Caco-2 (cell line): ENCODE data around the gene UPP1. TPM values are rescaled to one million over a fixed set of nuclear protein-coding genes. Genes with fewer than 3 reads are reported as not detected.

Experiments used
- BruUV-seq: library from RNA; stranded (reverse); fragments of 400-500 nt; replicated peaks from 2 replicates; lab custom pipeline; 2021; lab: Mats Ljungman, UMichigan
- CTCF ChIA-PET: fragments of 300-600 bp; sonication (Branson Sonifier 250); formaldehyde crosslinking; loops from one replicate; lab custom pipeline; 2022; ENCODE audit warnings: antibody characterized with exemption; lab: Charles Lee
- POLR2A ChIA-PET: fragments of 300-600 bp; sonication (Branson Sonifier 250); formaldehyde crosslinking; loops from one replicate; lab custom pipeline; 2022; ENCODE audit warnings: antibody characterized with exemption; lab: Charles Lee
- DNase-seq, 2 experiments: peaks; one replicate each; pipeline versions ENCODE4 v3.0.0 to v3.0.0-alpha.2; 2020 to 2022
- H3K27me3 ChIP-seq: replicated peaks from 2 replicates; pipeline ENCODE4 v1.6.0; 2011; ENCODE audit warnings: low read length; ENCODE audit not compliant: control insufficient read depth, insufficient read depth
- H3K36me3 ChIP-seq: 2 replicates; pipeline ENCODE4 v1.5.1; 2011; ENCODE audit warnings: low read length; ENCODE audit not compliant: control insufficient read depth, insufficient read depth
- H3K4me1 ChIP-seq: fragments of 250-450 bp; sonication (Bioruptor Pico); 2 replicates; pipeline ENCODE4 v1.5.1; 2020; ENCODE audit warnings: mild to moderate bottlenecking
- H3K4me3 ChIP-seq: 2 replicates; pipeline ENCODE4 v1.5.1; 2011; ENCODE audit warnings: low read depth, mild to moderate bottlenecking, control low read depth, low read length
- H3K9me3 ChIP-seq: fragments of 250-450 bp; sonication (Bioruptor Pico); 2 replicates; pipeline ENCODE4 v1.5.1; 2020; ENCODE audit warnings: mild to moderate bottlenecking, moderate library complexity
- H3K27ac Mint-ChIP-seq: one replicate; pipeline ENCODE4 v1.8.0; 2022; ENCODE audit warnings: mixed read lengths; ENCODE audit not compliant: unreplicated experiment
- H3K27me3 Mint-ChIP-seq: one replicate; pipeline ENCODE4 v1.8.0; 2022; ENCODE audit warnings: mixed read lengths; ENCODE audit not compliant: insufficient read depth, unreplicated experiment
- H3K36me3 Mint-ChIP-seq: one replicate; pipeline ENCODE4 v1.8.0; 2022; ENCODE audit warnings: mild to moderate bottlenecking, mixed read lengths; ENCODE audit not compliant: insufficient read depth, unreplicated experiment
- H3K4me1 Mint-ChIP-seq: one replicate; pipeline ENCODE4 v1.8.0; 2022; ENCODE audit warnings: low read depth, mixed read lengths; ENCODE audit not compliant: unreplicated experiment
- H3K4me3 Mint-ChIP-seq: one replicate; pipeline ENCODE4 v1.8.0; 2022; ENCODE audit warnings: mild to moderate bottlenecking, moderate library complexity, mixed read lengths; ENCODE audit not compliant: unreplicated experiment
- H3K9me3 Mint-ChIP-seq: one replicate; pipeline ENCODE4 v1.8.0; 2022; ENCODE audit warnings: mixed read lengths; ENCODE audit not compliant: unreplicated experiment
- CTCF ChIP-seq, 2 experiments: fragments of 200-600 bp in 1 of 2; IDR thresholded peaks; 1 replicate in 1 of 2; 2 replicates in 1 of 2; pipeline versions ENCODE4 v1.5.1 to v1.8.0; 2011 to 2022; ENCODE audit warnings: antibody characterized with exemption in 1 of 2, control low read depth in 1 of 2, inconsistent platforms in 1 of 2, low read depth in 1 of 2, low read length in 1 of 2, mild to moderate bottlenecking in 1 of 2, moderate library complexity in 1 of 2; ENCODE audit not compliant: insufficient read depth in 1 of 2, severe bottlenecking in 1 of 2, unreplicated experiment in 1 of 2
- intact Hi-C: fragments of 100-400 bp; cut with micrococcal nuclease; formaldehyde crosslinking; loops from one replicate; pipeline ENCODE4 v1.10.0; 2022; ENCODE audit not compliant: unreplicated experiment
- total RNA-seq: library from RNA; stranded (reverse); gene quantifications from 2 replicates; pipeline ENCODE4 v1.2.3, GENCODE V29; 2022

Gene UPP1
- total RNA-seq, 1 experiment from 2014 or later = 20.6 TPM

GRCh38 chr7:48084727-48085432 lies 4.2 kb upstream of the UPP1 start:
- DNase-seq = peak; percentile 38 to 66
- Mint-ChIP-seq H3K4me1 (peaks cover 14% of the 10 kb centered on the region), H3K27ac (peak overlapping the region; percentile 82), H3K4me3 (peak overlapping the region; percentile 23), H3K36me3 (peaks cover 17% of the 10 kb centered on the region), H3K9me3 (no peaks in the 10 kb centered on the region), H3K27me3 (no peaks in the 10 kb centered on the region)
- Histone ChIP-seq H3K9me3 (no peaks in the 10 kb centered on the region), H3K36me3 (no peaks in the 10 kb centered on the region), H3K4me1 (peaks cover 28% of the 10 kb centered on the region), H3K27me3 (no peaks in the 10 kb centered on the region), H3K4me3 (no peak overlapping the region)
- no TSS peak for BruUV-seq
- CTCF ChIA-PET = no interaction called here
- TF ChIP-seq CTCF (IDR thresholded peaks at IDR 0.05; ENCODE audit: insufficient read depth in 1 of 2, low read depth in 1 of 2, low read length in 1 of 2, severe bottlenecking in 1 of 2, unreplicated experiment in 1 of 2) = no peak
- intact Hi-C loops = no loop called here
- POLR2A ChIA-PET = no interaction called here

GRCh38 chr7:48085433-48085791 lies 3.7 kb upstream of the UPP1 start:
- no peak for TF ChIP-seq CTCF (IDR thresholded peaks at IDR 0.05; ENCODE audit: insufficient read depth in 1 of 2, low read depth in 1 of 2, low read length in 1 of 2, severe bottlenecking in 1 of 2, unreplicated experiment in 1 of 2)
- intact Hi-C loops = no loop called here
- Histone ChIP-seq H3K27me3 (no peaks in the 10 kb centered on the region), H3K36me3 (no peaks in the 10 kb centered on the region), H3K9me3 (no peaks in the 10 kb centered on the region), H3K4me3 (no peak overlapping the region), H3K4me1 (peaks cover 33% of the 10 kb centered on the region)
- Mint-ChIP-seq H3K27ac (peak overlapping the region; percentile 82), H3K9me3 (no peaks in the 10 kb centered on the region), H3K4me3 (no peak overlapping the region), H3K4me1 (peaks cover 20% of the 10 kb centered on the region), H3K36me3 (peaks cover 17% of the 10 kb centered on the region), H3K27me3 (no peaks in the 10 kb centered on the region)
- ChIA-PET CTCF (no interaction called here), POLR2A (no interaction called here)
- no peak for DNase-seq
- BruUV-seq = no TSS peak

- no peaks in the 10 kb centered on the region for H3K36me3 ChIP-seq
- BruUV-seq = no TSS peak
- no peak overlapping the region for H3K27ac Mint-ChIP-seq
- intact Hi-C loops = no loop called here
- no peak overlapping the region for H3K4me3 ChIP-seq
- no peaks in the 10 kb centered on the region for H3K27me3 ChIP-seq
- no peak for DNase-seq
- no peaks in the 10 kb centered on the region for H3K27me3 Mint-ChIP-seq
- H3K9me3 ChIP-seq = no peaks in the 10 kb centered on the region
- ChIA-PET POLR2A (no interaction called here), CTCF (no interaction called here)
- H3K4me1 Mint-ChIP-seq = peaks cover 25% of the 10 kb centered on the region
- H3K36me3 Mint-ChIP-seq = peaks cover 17% of the 10 kb centered on the region
- peaks cover 34% of the 10 kb centered on the region for H3K4me1 ChIP-seq
- H3K4me3 Mint-ChIP-seq = no peak overlapping the region
- no peaks in the 10 kb centered on the region for H3K9me3 Mint-ChIP-seq
- no peak for TF ChIP-seq CTCF (IDR thresholded peaks at IDR 0.05; ENCODE audit: insufficient read depth in 1 of 2, low read depth in 1 of 2, low read length in 1 of 2, severe bottlenecking in 1 of 2, unreplicated experiment in 1 of 2)
Measured at GRCh38 chr7:48085942-48086341, 3.1 kb upstream of the UPP1 start.
